Endodermal cell (in vitro differentiated cells): ENCODE results near the gene MBP. TPM values are rescaled to one million over a fixed set of nuclear protein-coding genes. Genes with fewer than 3 reads are reported as not detected.

Experiments used
- DNase-seq: peaks from one replicate; pipeline ENCODE4 v3.0.0-alpha.2; 2017
- H3K27ac ChIP-seq: 2 replicates; pipeline ENCODE4 v1.5.1; 2013; ENCODE audit warnings: mild to moderate bottlenecking, low read depth, low read length, moderate library complexity
- H3K27me3 ChIP-seq: 2 replicates; pipeline ENCODE4 v1.6.1; 2013; ENCODE audit warnings: mild to moderate bottlenecking, low read length, moderate library complexity; ENCODE audit not compliant: insufficient read depth, control insufficient read depth, poor library complexity, severe bottlenecking
- H3K36me3 ChIP-seq: 2 replicates; pipeline ENCODE4 v1.7.0; 2013; ENCODE audit warnings: mild to moderate bottlenecking, low read length, moderate library complexity; ENCODE audit not compliant: control insufficient read depth, insufficient read depth
- H3K4me1 ChIP-seq: one replicate; pipeline ENCODE4 v1.7.0; 2013; ENCODE audit warnings: low read length; ENCODE audit not compliant: control insufficient read depth, insufficient read depth
- H3K4me3 ChIP-seq: 2 replicates; pipeline ENCODE4 v1.5.1; 2013; ENCODE audit warnings: mild to moderate bottlenecking, low read length, moderate library complexity
- H3K9ac ChIP-seq: 2 replicates; pipeline ENCODE4 v1.6.1; 2013; ENCODE audit warnings: mild to moderate bottlenecking, low read length, moderate library complexity; ENCODE audit not compliant: poor library complexity, severe bottlenecking; ENCODE audit errors: extremely low read depth
- H3K9me3 ChIP-seq: 2 replicates; pipeline ENCODE4 v1.6.1; 2013; ENCODE audit warnings: mild to moderate bottlenecking, low read length, moderate library complexity; ENCODE audit not compliant: control insufficient read depth
- H3K27ac Mint-ChIP-seq: 2 replicates; pipeline ENCODE4 v1.8.0; 2020; ENCODE audit warnings: mixed read lengths
- H3K27me3 Mint-ChIP-seq: 2 replicates; pipeline ENCODE4 v1.8.0; 2021; ENCODE audit warnings: mild to moderate bottlenecking, mixed read lengths; ENCODE audit not compliant: insufficient read depth
- H3K36me3 Mint-ChIP-seq: 2 replicates; pipeline ENCODE4 v1.8.0; 2020; ENCODE audit warnings: low read depth, mixed read lengths
- H3K4me1 Mint-ChIP-seq: 2 replicates; pipeline ENCODE4 v1.8.0; 2020; ENCODE audit warnings: mixed read lengths
- H3K4me3 Mint-ChIP-seq: 2 replicates; pipeline ENCODE4 v1.8.0; 2020; ENCODE audit warnings: mild to moderate bottlenecking, moderate library complexity, mixed read lengths
- H3K9me3 Mint-ChIP-seq: 2 replicates; pipeline ENCODE4 v1.8.0; 2020; ENCODE audit warnings: mild to moderate bottlenecking, mixed read lengths
- WGBS, 2 experiments: methylation state at CpG; one replicate each; pipeline versions ENCODE4 v1.1.5 to v1.1.7; 2013; ENCODE audit warnings: missing lambda C conversion rate in 2 of 2, mixed read lengths in 1 of 2; ENCODE audit not compliant: insufficient coverage in 1 of 2, insufficient read length in 1 of 2; 5-methylcytosine and 5-hydroxymethylcytosine counted together
- total RNA-seq, 2 donors: library from RNA; stranded (reverse); fragmentation: NEBNext Ultra II Directional in 1 of 2; extraction: Animal tissue kit (Norgen Biotek cat#: 25700) in 1 of 2; gene quantifications; 2 replicates in 1 of 2; 3 replicates in 1 of 2; pipeline ENCODE4 v1.2.1, GENCODE V29; 2021
- TF ChIP-seq, protein P1 (sequence below): fragments of 200-600 bp; sonication (generic); conservative IDR thresholded peaks from 2 replicates; pipeline ENCODE4 v1.5.0; 2021; ENCODE audit warnings: antibody characterized with exemption, mild to moderate bottlenecking

The MBP gene
- total RNA-seq, 2 donors from 2014 or later: 16.3 to 19.0 TPM

DNA sequence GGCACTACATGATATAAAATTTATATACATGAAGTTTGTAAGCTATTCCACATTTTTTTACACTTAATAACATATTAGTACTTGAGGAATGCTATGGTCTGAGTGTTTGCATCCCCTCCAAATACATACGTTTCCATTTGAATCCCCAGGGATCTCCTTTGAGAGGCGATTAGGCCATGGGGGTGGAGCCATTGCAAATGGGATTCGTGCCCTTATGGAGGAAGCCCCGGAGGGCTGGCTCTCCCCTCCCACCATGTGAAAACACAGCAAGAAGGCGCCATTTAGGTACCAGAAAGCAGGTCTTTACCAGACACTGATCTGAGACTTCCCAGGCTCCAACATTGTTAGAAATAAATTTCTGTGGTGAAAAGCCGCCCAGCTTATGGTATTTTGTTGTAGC is 20.8 kb upstream of the MBP start:
- no peak for DNase-seq

DNA sequence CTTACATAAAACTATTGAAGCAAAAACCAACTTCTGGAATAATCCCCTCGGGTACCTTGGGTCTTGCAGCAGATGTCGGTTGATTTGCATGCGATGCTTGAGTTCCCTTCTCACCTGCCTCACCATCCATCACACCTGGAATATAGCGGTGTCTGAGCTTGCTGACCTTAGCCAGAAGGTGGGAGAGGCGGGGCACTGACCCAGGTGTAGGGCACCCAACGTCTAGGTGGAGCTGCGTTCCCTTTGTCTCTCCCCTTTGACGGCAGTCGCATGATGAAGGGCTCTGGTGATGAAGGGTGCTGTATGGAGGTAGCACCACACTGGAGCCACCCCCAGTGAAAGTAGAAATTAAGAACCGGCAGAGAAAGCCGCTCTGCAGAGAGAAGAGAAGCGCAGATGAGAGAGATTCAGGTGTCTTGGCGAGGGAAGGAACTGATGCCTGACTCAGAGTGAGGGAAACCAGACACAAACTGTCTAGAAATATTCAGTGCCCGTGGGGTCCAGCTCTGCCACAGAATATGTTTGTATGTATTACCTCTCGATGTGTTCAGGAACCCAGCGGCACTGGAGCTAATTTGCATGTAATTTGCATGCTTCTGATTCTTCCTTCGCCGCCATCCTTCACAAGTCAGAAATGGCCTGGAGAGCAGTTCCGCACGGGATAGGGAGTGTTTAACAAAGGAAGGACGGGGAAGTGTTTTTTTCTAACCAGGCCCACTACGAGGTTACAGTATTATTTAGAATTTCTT is 19.4 kb upstream of the MBP start:
- DNase-seq: no peak
- Histone ChIP-seq H3K36me3 (no peaks in the 10 kb centered on the region), H3K9me3 (no peaks in the 10 kb centered on the region), H3K27me3 (no peaks in the 10 kb centered on the region), H3K4me3 (no peak overlapping the region), H3K27ac (no peak overlapping the region), H3K4me1 (no peaks in the 10 kb centered on the region), H3K9ac (no peak overlapping the region)
- Mint-ChIP-seq H3K9me3 (peaks cover 2% of the 10 kb centered on the region), H3K36me3 (no peaks in the 10 kb centered on the region), H3K27ac (no peak overlapping the region), H3K27me3 (no peaks in the 10 kb centered on the region), H3K4me3 (no peak overlapping the region), H3K4me1 (no peaks in the 10 kb centered on the region)
- TF ChIP-seq, protein P1, sequence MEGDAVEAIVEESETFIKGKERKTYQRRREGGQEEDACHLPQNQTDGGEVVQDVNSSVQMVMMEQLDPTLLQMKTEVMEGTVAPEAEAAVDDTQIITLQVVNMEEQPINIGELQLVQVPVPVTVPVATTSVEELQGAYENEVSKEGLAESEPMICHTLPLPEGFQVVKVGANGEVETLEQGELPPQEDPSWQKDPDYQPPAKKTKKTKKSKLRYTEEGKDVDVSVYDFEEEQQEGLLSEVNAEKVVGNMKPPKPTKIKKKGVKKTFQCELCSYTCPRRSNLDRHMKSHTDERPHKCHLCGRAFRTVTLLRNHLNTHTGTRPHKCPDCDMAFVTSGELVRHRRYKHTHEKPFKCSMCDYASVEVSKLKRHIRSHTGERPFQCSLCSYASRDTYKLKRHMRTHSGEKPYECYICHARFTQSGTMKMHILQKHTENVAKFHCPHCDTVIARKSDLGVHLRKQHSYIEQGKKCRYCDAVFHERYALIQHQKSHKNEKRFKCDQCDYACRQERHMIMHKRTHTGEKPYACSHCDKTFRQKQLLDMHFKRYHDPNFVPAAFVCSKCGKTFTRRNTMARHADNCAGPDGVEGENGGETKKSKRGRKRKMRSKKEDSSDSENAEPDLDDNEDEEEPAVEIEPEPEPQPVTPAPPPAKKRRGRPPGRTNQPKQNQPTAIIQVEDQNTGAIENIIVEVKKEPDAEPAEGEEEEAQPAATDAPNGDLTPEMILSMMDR: no peak
- 86 to 91% methylated on average over 15 to 21 of the region's 22 CpGs for WGBS, 2 experiments

More for the DNA sequence above, 20.8 kb upstream of the MBP start:
- H3K36me3 ChIP-seq: no peaks in the 10 kb centered on the region
- H3K27me3 Mint-ChIP-seq: no peaks in the 10 kb centered on the region
- H3K27ac ChIP-seq: no peak overlapping the region
- H3K4me1 ChIP-seq: no peaks in the 10 kb centered on the region
- H3K9ac ChIP-seq: no peak overlapping the region
- peaks cover 2% of the 10 kb centered on the region for H3K9me3 Mint-ChIP-seq
- H3K27ac Mint-ChIP-seq: no peak overlapping the region
- no peaks in the 10 kb centered on the region for H3K27me3 ChIP-seq
- H3K36me3 Mint-ChIP-seq: no peaks in the 10 kb centered on the region
- H3K4me3 Mint-ChIP-seq: no peak overlapping the region
- H3K9me3 ChIP-seq: no peaks in the 10 kb centered on the region
- no peak overlapping the region for H3K4me3 ChIP-seq
- TF ChIP-seq, protein P1: no peak
- no peaks in the 10 kb centered on the region for H3K4me1 Mint-ChIP-seq
- WGBS, 2 experiments: 42 to 77% methylated on average over 2 to 5 of the region's 6 CpGs

DNA sequence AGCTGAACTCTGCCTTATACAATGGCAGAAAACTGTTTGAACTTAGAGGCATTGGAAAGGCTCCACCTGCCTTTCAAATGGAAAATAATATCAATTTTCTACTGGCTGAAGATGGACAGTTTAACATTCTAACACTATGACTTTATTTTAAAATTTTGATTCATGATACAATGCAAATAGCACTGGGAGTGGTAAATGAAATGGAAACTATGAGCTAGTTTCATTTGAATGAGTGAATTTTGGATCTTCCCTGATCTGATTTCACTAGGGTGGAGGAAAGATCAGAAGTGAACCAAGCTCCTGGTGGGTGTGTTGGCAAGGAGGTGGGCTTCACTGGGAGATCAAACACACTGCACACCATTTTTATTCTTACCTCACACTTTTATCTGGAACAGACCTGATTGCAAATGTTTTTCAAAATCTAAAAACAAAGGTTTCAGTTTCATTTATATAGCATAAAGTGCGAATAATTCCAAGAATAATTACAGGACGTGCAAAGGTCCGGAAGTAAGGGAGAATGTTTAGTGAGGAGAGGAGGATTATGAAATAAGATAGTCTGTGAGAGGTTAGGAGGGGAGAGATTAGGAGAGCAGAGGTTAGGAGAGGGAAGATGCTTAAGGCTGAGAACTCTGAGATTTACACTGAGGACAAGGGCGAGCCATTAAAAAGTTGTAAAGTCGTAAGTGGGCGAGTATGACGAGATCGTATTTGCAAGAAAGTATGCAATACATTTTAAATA is 18.6 kb upstream of the MBP start:
- no peak overlapping the region for H3K27ac ChIP-seq
- Mint-ChIP-seq H3K9me3 (peaks cover 2% of the 10 kb centered on the region), H3K4me1 (no peaks in the 10 kb centered on the region), H3K27ac (no peak overlapping the region), H3K27me3 (no peaks in the 10 kb centered on the region), H3K4me3 (no peak overlapping the region), H3K36me3 (no peaks in the 10 kb centered on the region)
- no peak overlapping the region for H3K9ac ChIP-seq
- TF ChIP-seq, protein P1: no peak
- no peak overlapping the region for H3K4me3 ChIP-seq
- 93 to 99% methylated on average over 7 to 8 of the region's 8 CpGs for WGBS, 2 experiments
- no peak for DNase-seq
- H3K4me1 ChIP-seq: no peaks in the 10 kb centered on the region
- H3K27me3 ChIP-seq: no peaks in the 10 kb centered on the region
- no peaks in the 10 kb centered on the region for H3K36me3 ChIP-seq
- H3K9me3 ChIP-seq: no peaks in the 10 kb centered on the region
